ENCODE data around the gene HSD17B10.

HSD17B10 gene

GRCh38 chrX:53398216-53398615, 36.0 kb downstream of the HSD17B10 start:
- no peak overlapping the region for H3K9ac ChIP-seq
- no peak overlapping the region for H2AFZ ChIP-seq
- TF ChIP-seq CTCF (IDR thresholded peaks at IDR 0.05): no peak
- H3K27me3 ChIP-seq (ENCODE audit: control insufficient read depth, insufficient read depth, low read length): no peaks in the 10 kb centered on the region
- H3K79me2 ChIP-seq: no peaks in the 10 kb centered on the region
- H3K4me1 ChIP-seq: no peaks in the 10 kb centered on the region
- no peak overlapping the region for H3K4me3 ChIP-seq (ENCODE audit: low read depth, low read length)
- no peaks in the 10 kb centered on the region for H3K36me3 ChIP-seq (ENCODE audit: control insufficient read depth, insufficient read depth, low read length)
- H3K9me3 ChIP-seq (ENCODE audit: control insufficient read depth, low read length): no peaks in the 10 kb centered on the region
- H3K27ac ChIP-seq: no peak overlapping the region
- H3K4me2 ChIP-seq (ENCODE audit: low read length): no peak overlapping the region

- H3K79me2 ChIP-seq: no peaks in the 10 kb centered on the region
- H3K27me3 ChIP-seq (ENCODE audit: control insufficient read depth, insufficient read depth, low read length): no peaks in the 10 kb centered on the region
- no peak for TF ChIP-seq CTCF (IDR thresholded peaks at IDR 0.05)
- no peak overlapping the region for H2AFZ ChIP-seq
- H3K4me1 ChIP-seq: no peaks in the 10 kb centered on the region
- no peak overlapping the region for H3K4me3 ChIP-seq (ENCODE audit: low read depth, low read length)
- H3K9ac ChIP-seq: no peak overlapping the region
- no peaks in the 10 kb centered on the region for H3K9me3 ChIP-seq (ENCODE audit: control insufficient read depth, low read length)
- H3K36me3 ChIP-seq (ENCODE audit: control insufficient read depth, insufficient read depth, low read length): no peaks in the 10 kb centered on the region
- H3K4me2 ChIP-seq (ENCODE audit: low read length): no peak overlapping the region
- H3K27ac ChIP-seq: no peak overlapping the region
These were observed 38.4 kb downstream of the HSD17B10 start for GRCh38 chrX:53395605-53396298.

- no peak overlapping the region for H3K4me2 ChIP-seq (ENCODE audit: low read length)
- H2AFZ ChIP-seq: no peak overlapping the region
- no peak overlapping the region for H3K9ac ChIP-seq
- H3K4me1 ChIP-seq: no peaks in the 10 kb centered on the region
- H3K36me3 ChIP-seq (ENCODE audit: control insufficient read depth, insufficient read depth, low read length): no peaks in the 10 kb centered on the region
- H3K9me3 ChIP-seq (ENCODE audit: control insufficient read depth, low read length): no peaks in the 10 kb centered on the region
- no peaks in the 10 kb centered on the region for H3K27me3 ChIP-seq (ENCODE audit: control insufficient read depth, insufficient read depth, low read length)
- no peak overlapping the region for H3K27ac ChIP-seq
- H3K4me3 ChIP-seq (ENCODE audit: low read depth, low read length): no peak overlapping the region
- no peak for TF ChIP-seq CTCF (IDR thresholded peaks at IDR 0.05)
- no peaks in the 10 kb centered on the region for H3K79me2 ChIP-seq
These were observed 50.6 kb downstream of the HSD17B10 start for GRCh38 chrX:53383376-53384076.
